Naive B cell (primary cell): ENCODE measurements around the gene PTCH2. TPM values are rescaled to one million over a fixed set of nuclear protein-coding genes. Genes with fewer than 3 reads are reported as not detected.
"Not testable (repeated sequence)": the region's sequence is repeated elsewhere in the genome, so short reads cannot be mapped to it uniquely, and the experiment has no call there.

ENCODE experiments used
- ATAC-seq, 2 donors: fragments of 150-1000 bp; cut with Tn5 transposase; 2 replicates each; pipeline ENCODE4 v1.10.0; 2021; ENCODE audit warnings: low read depth in 2 of 2, mild to moderate bottlenecking in 2 of 2, moderate library complexity in 2 of 2
- DNase-seq: peaks from one replicate; pipeline ENCODE4 v3.0.0; 2022
- H3K27ac Mint-ChIP-seq, 6 donors: one replicate each; pipeline ENCODE4 v1.8.0; 2020 to 2022; ENCODE audit warnings: mild to moderate bottlenecking in 6 of 6, mixed read lengths in 6 of 6, moderate library complexity in 5 of 6, inconsistent platforms in 2 of 6
- H3K27me3 Mint-ChIP-seq, 3 donors: one replicate each; pipeline ENCODE4 v1.8.0; 2021 to 2022; ENCODE audit warnings: mixed read lengths in 3 of 3, mild to moderate bottlenecking in 1 of 3
- H3K36me3 Mint-ChIP-seq, 2 donors: one replicate each; pipeline ENCODE4 v1.8.0; 2020 to 2022; ENCODE audit warnings: mixed read lengths in 2 of 2, inconsistent platforms in 1 of 2, mild to moderate bottlenecking in 1 of 2
- H3K4me1 Mint-ChIP-seq, 3 donors: one replicate each; pipeline ENCODE4 v1.8.0; 2020 to 2022; ENCODE audit warnings: mixed read lengths in 3 of 3, inconsistent platforms in 1 of 3, mild to moderate bottlenecking in 1 of 3, moderate library complexity in 1 of 3
- H3K4me3 Mint-ChIP-seq, 8 donors: one replicate each; pipeline ENCODE4 v1.8.0; 2020 to 2022; ENCODE audit warnings: mild to moderate bottlenecking in 8 of 8, mixed read lengths in 8 of 8, moderate library complexity in 8 of 8, inconsistent platforms in 2 of 8
- H3K9me3 Mint-ChIP-seq, 7 donors: one replicate each; pipeline ENCODE4 v1.8.0; 2020 to 2022; ENCODE audit warnings: mixed read lengths in 7 of 7, mild to moderate bottlenecking in 5 of 7, inconsistent platforms in 2 of 7, moderate library complexity in 1 of 7
- polyA plus RNA-seq, 6 donors: library from polyadenylated mRNA; unstranded; fragments of 300-500 nt; fragmentation: Illumina TruSeq; gene quantifications; one replicate each; pipeline ENCODE4 v1.2.3, GENCODE V29; 2021; ENCODE audit warnings: low read depth in 6 of 6

Gene PTCH2
- polyA plus RNA-seq, 6 donors from 2014 or later, result 0.27 TPM; not detected in 5

GRCh38 chr1:44834328-44834727, 8.7 kb downstream of the PTCH2 start:
- Mint-ChIP-seq H3K27ac (peak overlapping the region in 1 of 6 donors; percentile 29), H3K9me3 (no peaks in the 10 kb centered on the region), H3K4me1 (peaks cover 9 to 16% (median 10%) of the 10 kb centered on the region in 3 donors), H3K36me3 (no peaks in the 10 kb centered on the region), H3K27me3 (peaks cover 0 to 1% (median under 1%) of the 10 kb centered on the region in 3 donors), H3K4me3 (no peak overlapping the region)
- DNase-seq (no peak), ATAC-seq (no peak)

DNA sequence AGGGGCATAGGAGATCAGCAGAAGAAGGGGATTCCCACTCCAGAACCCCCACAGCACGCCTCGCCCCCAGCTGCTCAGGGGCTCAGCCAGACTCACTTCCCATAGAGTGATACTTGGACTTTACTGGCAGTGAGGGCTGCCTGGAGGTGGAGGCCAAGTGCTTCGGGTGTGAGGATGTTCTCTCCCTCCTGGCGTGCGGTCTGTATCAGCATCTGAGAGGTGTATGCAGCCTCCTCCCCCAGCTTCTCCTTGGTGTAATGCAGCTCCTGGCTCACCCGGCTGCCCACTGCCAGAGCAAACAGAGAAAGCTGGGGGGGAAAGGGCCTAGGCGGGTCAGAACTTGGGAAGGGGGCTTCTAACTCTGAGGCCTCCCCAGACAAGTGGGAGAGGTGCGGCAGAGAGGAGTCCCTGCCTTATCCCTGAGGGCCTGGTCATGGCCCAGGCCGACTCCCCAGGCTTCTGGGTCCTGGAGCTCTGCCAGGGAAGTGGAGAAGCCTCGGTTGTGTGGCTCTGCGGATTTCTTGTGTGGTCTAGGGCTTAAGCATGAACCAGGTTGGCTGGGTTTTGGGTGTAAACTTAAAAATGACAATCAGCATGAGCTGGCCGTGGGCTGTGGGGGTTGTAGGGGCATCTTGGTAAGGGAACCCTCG, 10.9 kb downstream of the PTCH2 start:
- ATAC-seq (no peak), DNase-seq (no peak)
- no peak overlapping the region for H3K4me3 Mint-ChIP-seq
- no peaks in the 10 kb centered on the region for H3K27me3 Mint-ChIP-seq
- H3K9me3 Mint-ChIP-seq, result no peaks in the 10 kb centered on the region
- peak overlapping the region in 1 of 6 donors; percentile 28 for H3K27ac Mint-ChIP-seq
- H3K36me3 Mint-ChIP-seq, result no peaks in the 10 kb centered on the region
- H3K4me1 Mint-ChIP-seq, result peaks cover 13 to 16% (median 13%) of the 10 kb centered on the region in 3 donors

- Mint-ChIP-seq H3K4me3 (no peak overlapping the region), H3K36me3 (no peaks in the 10 kb centered on the region), H3K27me3 (no peaks in the 10 kb centered on the region), H3K27ac (no peak overlapping the region), H3K4me1 (peaks cover 13 to 14% (median 13%) of the 10 kb centered on the region in 3 donors), H3K9me3 (no peaks in the 10 kb centered on the region)
- DNase-seq (no peak), ATAC-seq (no peak)
These were observed 11.5 kb downstream of the PTCH2 start for GRCh38 chr1:44831516-44831915.

DNA sequence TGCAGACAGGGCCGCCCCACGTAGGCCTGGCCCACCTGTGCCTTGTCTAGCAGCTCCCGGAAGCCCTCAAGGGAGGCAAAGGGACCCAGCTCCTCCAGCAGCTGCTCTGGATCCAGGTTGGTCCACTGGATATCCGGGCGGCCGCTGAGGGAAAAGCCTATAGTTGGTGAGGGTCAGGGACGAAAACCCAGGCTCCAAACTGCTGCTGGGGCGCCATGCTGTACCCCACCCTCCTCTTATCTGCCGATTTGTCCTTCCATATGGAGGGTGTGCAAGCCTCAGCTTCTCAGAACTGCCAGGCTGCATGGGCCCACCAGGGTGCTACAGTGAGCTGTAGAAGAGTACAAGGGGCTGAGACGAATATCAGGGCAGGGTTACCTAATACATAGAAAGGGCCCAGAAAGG, 12.2 kb downstream of the PTCH2 start:
- H3K27me3 Mint-ChIP-seq, result no peaks in the 10 kb centered on the region

DNA sequence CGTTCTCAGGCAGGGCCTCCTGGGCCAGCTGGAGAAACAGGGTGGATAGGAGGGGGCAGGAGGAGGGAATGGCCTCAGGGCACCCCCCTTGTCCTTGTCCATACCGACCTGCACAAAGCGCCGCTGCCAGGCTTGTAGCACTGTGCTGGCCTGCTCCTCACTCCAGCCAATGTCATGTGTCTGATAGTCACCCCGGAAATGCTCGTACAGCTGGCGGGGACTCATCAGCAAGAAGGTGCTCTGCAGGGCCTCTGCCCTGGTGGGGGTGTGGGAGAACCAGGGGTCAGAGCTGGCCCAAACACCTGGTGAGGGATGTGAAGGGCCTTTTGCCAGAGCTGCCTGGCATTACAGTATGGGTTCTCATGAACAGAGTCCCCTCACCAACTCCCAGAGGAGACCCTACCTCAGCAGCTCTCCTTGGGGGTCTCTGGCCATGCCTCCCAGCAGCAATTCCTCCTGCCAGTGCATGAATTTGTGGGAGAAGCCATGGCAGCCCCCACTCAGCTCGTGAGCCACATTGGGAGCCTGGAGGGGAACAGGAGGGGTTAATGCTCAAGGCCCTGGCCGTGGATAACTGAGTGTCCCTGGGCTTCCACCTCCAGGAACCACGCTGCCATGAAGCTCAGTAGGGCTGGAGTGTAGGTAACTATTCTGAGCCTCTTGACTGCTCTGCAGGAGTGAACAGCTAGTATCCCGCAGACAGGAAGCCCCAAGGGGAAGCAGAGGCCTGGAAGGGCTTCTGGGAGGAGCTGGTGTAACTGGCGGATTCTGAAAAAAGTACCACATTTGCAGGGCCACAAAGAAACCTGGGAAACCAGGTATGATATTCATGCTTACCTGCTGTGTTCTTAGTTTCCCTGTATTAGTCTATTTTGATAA, 13.3 kb downstream of the PTCH2 start:
- H3K27ac Mint-ChIP-seq, result no peak overlapping the region
- peaks cover 4 to 7% (median 6%) of the 10 kb centered on the region in 3 donors for H3K4me1 Mint-ChIP-seq
- ATAC-seq, result no peak
- H3K4me3 Mint-ChIP-seq, result no peak overlapping the region
- DNase-seq, result no peak
- H3K9me3 Mint-ChIP-seq, result no peaks in the 10 kb centered on the region
- no peaks in the 10 kb centered on the region for H3K36me3 Mint-ChIP-seq
- peaks cover 0 to 5% (median 0%) of the 10 kb centered on the region in 3 donors for H3K27me3 Mint-ChIP-seq

More for the DNA sequence above, 12.2 kb downstream of the PTCH2 start:
- H3K36me3 Mint-ChIP-seq, result no peaks in the 10 kb centered on the region
- ATAC-seq (no peak), DNase-seq (no peak)
- peaks cover 10 to 12% (median 11%) of the 10 kb centered on the region in 3 donors for H3K4me1 Mint-ChIP-seq
- no peaks in the 10 kb centered on the region for H3K9me3 Mint-ChIP-seq
- no peak overlapping the region for H3K4me3 Mint-ChIP-seq
- H3K27ac Mint-ChIP-seq, result no peak overlapping the region

DNA sequence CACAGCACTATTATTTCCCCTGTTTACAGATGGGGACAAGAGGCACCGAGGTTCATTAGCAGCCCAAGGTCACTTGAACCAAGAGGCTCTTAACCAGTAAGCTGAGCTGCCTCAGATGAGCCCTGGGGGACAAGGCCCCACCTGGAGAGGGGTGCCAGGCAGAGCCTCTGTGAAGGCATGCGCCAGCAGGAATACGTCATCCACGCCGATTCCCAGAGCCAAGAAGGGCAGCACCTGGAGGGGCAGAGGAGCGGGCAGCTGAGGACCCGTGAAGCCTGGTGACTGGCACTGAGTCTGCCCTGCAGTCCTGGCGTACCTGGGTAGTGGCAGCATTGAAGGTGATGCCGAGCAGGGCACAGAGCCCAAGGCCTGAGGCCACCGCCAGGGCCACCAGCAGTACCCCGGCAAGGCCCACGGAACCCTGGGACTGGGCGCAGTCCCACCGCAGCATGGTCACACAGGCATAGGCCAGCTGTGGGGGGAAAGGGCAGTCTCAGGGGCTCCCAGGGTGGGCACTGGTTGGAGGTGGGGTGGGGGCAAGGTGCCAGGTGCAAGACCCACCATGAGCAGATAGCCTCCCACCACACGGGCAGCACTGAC, 14.1 kb downstream of the PTCH2 start:
- Mint-ChIP-seq H3K27me3 (peaks cover 0 to 5% (median 0%) of the 10 kb centered on the region in 3 donors), H3K27ac (no peak overlapping the region), H3K4me3 (no peak overlapping the region), H3K4me1 (peaks cover 4 to 6% (median 4%) of the 10 kb centered on the region in 3 donors), H3K36me3 (no peaks in the 10 kb centered on the region), H3K9me3 (no peaks in the 10 kb centered on the region)
- ATAC-seq, result no peak
- no peak for DNase-seq

DNA sequence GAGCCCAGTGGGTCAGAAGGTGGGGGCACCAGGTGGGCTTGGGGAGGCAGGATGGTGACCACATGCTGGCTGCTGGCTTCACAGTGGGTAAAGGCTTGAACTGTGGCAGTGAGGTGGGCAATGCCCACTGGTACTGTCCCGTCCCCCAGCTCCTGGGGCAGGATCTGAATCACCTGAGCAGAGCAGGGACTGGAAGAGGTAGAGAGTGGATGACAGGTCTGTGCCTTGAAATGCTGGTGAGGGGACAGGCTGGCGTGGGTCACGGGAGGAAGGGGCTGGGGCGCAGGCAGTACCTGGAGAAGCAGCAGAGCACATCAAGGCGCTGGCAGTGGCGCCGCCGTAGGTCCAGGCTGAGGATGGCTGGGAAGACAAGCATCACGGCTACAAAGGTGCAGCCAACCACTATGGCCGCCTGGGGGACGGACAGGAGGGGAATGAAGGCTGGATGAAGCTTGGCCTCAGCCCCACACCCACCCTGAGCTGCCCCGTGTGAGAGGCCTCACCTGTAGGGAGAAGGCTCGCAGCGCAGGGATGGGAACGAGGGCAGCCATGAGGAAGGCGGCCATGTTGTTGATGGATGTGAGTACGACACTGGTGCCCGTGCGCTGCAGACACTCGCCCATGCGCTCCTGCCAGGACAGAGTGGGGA, 14.9 kb downstream of the PTCH2 start:
- H3K4me3 Mint-ChIP-seq, result peak overlapping the region in 1 of 8 donors; percentile 84
- H3K36me3 Mint-ChIP-seq, result no peaks in the 10 kb centered on the region
- H3K9me3 Mint-ChIP-seq, result no peaks in the 10 kb centered on the region
- peaks cover 0 to 5% (median 0%) of the 10 kb centered on the region in 3 donors for H3K27me3 Mint-ChIP-seq
- peaks cover 0 to 4% (median 4%) of the 10 kb centered on the region in 3 donors for H3K4me1 Mint-ChIP-seq
- ATAC-seq, result no peak
- H3K27ac Mint-ChIP-seq, result peak overlapping the region in 1 of 6 donors; percentile 68
- no peak for DNase-seq

- peak in 1 of 2 donors; percentile 20 for ATAC-seq
- peak overlapping the region in 4 of 6 donors; percentile 33 to 47 (median 40) for H3K27ac Mint-ChIP-seq
- H3K36me3 Mint-ChIP-seq, result no peaks in the 10 kb centered on the region
- peaks cover 0 to 4% (median 4%) of the 10 kb centered on the region in 3 donors for H3K4me1 Mint-ChIP-seq
- H3K4me3 Mint-ChIP-seq, result no peak overlapping the region
- no peak for DNase-seq
- no peaks in the 10 kb centered on the region for H3K9me3 Mint-ChIP-seq
- H3K27me3 Mint-ChIP-seq, result peaks cover 0 to 5% (median 0%) of the 10 kb centered on the region in 3 donors
These were observed 15.7 kb downstream of the PTCH2 start for GRCh38 chr1:44827197-44828002.

- peaks cover 0 to 5% (median 0%) of the 10 kb centered on the region in 3 donors for H3K27me3 Mint-ChIP-seq
- DNase-seq, result no peak
- H3K9me3 Mint-ChIP-seq, result no peaks in the 10 kb centered on the region
- no peak overlapping the region for H3K4me3 Mint-ChIP-seq
- no peak for ATAC-seq
- peaks cover 0 to 4% (median 4%) of the 10 kb centered on the region in 3 donors for H3K4me1 Mint-ChIP-seq
- no peaks in the 10 kb centered on the region for H3K36me3 Mint-ChIP-seq
- peak overlapping the region in 1 of 6 donors; percentile 47 for H3K27ac Mint-ChIP-seq
These were observed 16.5 kb downstream of the PTCH2 start for GRCh38 chr1:44826375-44827196.

- not testable (repeated sequence) for H3K36me3 Mint-ChIP-seq, H3K4me3 Mint-ChIP-seq, H3K27ac Mint-ChIP-seq
These were observed 18.7 kb downstream of the PTCH2 start for GRCh38 chr1:44824392-44824791.

DNA sequence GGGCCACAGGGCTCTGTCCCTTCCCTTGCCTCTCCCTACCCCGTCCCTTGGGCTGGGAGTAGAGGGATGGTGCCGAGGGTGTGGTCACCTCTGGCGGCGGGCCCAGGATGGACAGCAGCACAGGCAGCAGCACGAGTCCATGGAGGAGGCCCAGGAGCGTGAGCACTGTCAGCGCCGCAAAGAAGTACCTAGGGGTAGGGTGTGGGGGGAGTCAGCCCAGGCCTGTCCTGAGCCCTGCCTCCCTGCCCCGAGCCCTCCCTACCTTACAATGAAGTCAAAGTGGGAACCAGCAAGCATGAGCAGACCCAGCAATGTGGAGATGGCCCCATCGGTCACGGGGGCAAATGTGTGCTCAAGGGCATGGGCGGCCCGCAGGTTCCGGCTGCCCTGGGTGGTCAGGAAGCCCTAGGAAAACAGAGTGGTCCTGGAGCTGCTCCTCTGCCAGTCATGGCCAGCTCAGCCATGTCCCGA, 20.0 kb downstream of the PTCH2 start:
- no peaks in the 10 kb centered on the region for H3K36me3 Mint-ChIP-seq
- ATAC-seq, result no peak
- peaks cover 23 to 30% (median 25%) of the 10 kb centered on the region in 3 donors for H3K4me1 Mint-ChIP-seq
- no peak for DNase-seq
- H3K9me3 Mint-ChIP-seq, result no peaks in the 10 kb centered on the region
- H3K4me3 Mint-ChIP-seq, result no peak overlapping the region
- H3K27ac Mint-ChIP-seq, result peak overlapping the region in 1 of 6 donors; percentile 29
- peaks cover 0 to 5% (median 0%) of the 10 kb centered on the region in 3 donors for H3K27me3 Mint-ChIP-seq

More at GRCh38 chr1:44824392-44824791, 18.7 kb downstream of the PTCH2 start:
- not testable (repeated sequence) for H3K27me3 Mint-ChIP-seq, ATAC-seq, DNase-seq, H3K9me3 Mint-ChIP-seq
- peaks cover 13 to 20% (median 17%) of the 10 kb centered on the region in 3 donors for H3K4me1 Mint-ChIP-seq
